Activated CD4-positive, alpha-beta T cell treated with anti-CD3 and anti-CD28 coated beads, Interleukin-10, Interleukin-2, amounts not matched to agents 100 ng/mL and 50 ng/mL, durations not matched to agents 16 hours and 8 hours (primary cell): ENCODE results near the gene CBLIF.
"Not testable (repeated sequence)": the region's sequence is repeated elsewhere in the genome, so short reads cannot be mapped to it uniquely, and the experiment has no call there.

Experiments used
- DNase-seq: peaks from one replicate; pipeline ENCODE4 v3.0.0-alpha.2; 2020

CBLIF gene

DNA sequence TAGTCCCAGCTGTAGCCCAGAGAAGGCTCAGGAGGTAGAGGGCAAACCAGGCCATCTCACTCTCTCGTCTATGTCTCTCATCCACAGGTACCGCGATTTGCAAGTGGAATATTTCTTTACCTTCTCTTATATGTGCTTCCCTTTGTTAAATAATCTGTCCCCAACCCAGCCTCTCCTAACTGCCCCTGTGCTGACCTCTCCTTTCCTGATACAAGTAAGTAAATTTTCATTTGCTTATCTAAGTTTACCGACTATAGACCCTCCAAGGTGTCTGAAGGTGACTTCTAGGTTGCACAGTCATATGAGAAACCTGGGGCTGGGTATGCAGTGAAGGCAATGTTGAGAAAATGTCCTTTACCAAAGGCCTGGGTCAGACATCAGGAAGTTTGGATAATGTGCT lies at the start of gene CBLIF:
CBLIF (minus strand) TSS at position 101 of the 400 bp plus-strand sequence; CDS start at position 55, 46 bp downstream.
- DNase-seq: no peak

GRCh38 chr11:59894616-59895015 lies 49.3 kb upstream of the CBLIF start:
- DNase-seq: no peak

GRCh38 chr11:59891781-59892181 lies 46.5 kb upstream of the CBLIF start:
- DNase-seq: no peak

GRCh38 chr11:59887156-59887555 lies 41.9 kb upstream of the CBLIF start:
- not testable (repeated sequence) for DNase-seq

- DNase-seq: no peak
Observed at GRCh38 chr11:59883597-59883996, 38.3 kb upstream of the CBLIF start.

DNA sequence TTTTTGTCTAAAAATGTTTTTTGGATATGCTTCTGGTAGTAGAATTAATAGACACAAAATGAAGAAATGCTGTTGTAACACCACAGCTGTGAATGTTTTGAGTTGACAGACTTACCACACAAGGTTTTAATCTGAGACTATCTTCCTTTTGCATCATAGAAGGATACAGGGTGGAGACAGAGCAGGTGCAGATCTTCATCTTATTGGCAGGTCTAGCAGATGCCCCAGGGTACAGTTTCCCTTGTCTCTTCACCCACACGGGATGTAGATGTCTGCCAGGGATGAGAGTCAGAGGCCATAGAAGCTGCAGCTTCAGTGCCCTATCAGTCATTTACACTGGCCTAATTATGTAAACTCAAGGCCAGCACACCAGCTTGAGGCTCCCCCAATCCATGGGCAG lies 34.3 kb upstream of the CBLIF start:
- no peak for DNase-seq

- DNase-seq: no peak
Observed at GRCh38 chr11:59878575-59878974, 33.3 kb upstream of the CBLIF start, which contains the start of gene OOSP3. TSS of gene OOSP3 (plus strand) at chr11:59878782. CDS start at chr11:59878809, 27 bp downstream.

- DNase-seq: no peak
Observed at GRCh38 chr11:59877784-59878183, 32.5 kb upstream of the CBLIF start.

GRCh38 chr11:59877325-59877724 lies 32.0 kb upstream of the CBLIF start:
- no peak for DNase-seq

DNA sequence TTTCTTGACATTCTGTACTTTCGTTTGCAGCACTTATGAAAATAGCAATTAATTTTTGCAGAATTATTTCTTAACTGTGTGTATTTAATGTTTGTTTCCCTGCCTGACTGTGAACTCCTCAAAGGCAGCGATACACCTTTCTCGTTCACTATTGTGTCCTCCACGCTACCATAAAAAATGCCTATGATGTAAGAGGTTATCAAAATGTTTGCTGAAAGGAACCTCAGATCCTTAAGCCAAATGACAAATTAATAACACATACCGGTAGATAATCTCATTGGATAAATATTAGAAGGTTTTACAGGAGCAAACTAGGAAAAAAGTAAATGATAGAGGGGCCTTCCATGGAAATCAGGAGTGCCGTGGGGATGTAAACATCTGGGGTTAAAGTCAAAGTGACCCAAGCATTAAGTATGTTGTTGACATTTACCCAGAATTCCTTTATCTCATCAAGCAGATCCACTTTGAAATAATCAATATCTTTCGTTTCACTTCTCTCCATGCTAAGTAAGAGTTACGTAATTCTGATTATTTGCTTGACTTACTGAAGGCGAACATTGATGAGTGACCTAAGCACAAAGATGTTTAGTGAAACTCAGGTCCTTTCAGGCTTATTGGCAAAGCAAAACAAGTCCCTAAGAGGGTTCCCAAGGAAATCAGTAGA lies 30.7 kb upstream of the CBLIF start:
- DNase-seq: no peak

- DNase-seq: no peak
Observed at GRCh38 chr11:59872076-59872475, 26.8 kb upstream of the CBLIF start.

DNA sequence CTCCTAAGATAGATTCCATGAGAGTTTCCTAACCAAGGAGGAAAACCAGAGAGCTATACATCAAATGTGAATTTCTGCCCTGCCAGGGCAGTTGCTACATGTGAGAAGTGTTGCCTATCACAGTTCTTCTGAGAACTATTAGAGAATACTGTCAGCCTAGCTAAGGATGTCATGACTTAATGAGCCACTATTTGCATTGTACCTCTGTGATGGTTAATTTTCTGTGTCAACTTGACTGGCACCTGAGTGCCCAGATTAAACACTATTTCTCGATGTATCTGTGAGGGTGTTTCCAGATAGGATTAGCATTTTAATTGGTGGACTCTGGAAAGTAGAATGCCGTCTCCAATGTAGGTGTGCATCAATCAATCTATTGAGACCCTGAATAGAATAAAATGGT lies 22.6 kb upstream of the CBLIF start:
- no peak for DNase-seq

GRCh38 chr11:59866836-59867235 lies 21.5 kb upstream of the CBLIF start:
- no peak for DNase-seq

DNA sequence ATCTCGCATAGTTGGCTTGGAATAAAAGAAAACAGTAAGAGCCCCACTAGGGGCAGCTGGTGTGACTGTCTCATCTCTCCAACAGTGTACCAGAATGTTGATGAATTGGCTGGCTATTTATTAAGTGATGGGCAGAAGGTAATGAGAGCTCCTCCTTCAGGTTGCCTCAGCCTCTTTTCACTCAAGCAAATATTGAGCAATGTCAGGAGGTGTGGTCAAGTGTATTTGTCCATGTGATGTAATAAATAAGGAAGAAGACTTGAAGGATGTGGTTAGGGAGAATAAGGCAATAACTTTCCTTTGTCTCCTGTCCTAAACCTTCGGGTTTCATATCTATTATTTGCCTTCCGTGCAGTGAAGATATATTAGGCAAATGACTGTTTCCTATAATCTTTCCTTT lies 21.1 kb upstream of the CBLIF start, which contains the start of gene TCN1:
TCN1 (minus strand) TSS at position 91 of the 400 bp plus-strand sequence; CDS start at position 74, 17 bp downstream.
- DNase-seq: no peak

GRCh38 chr11:59865031-59865430 lies 19.7 kb upstream of the CBLIF start:
- no peak for DNase-seq

- no peak for DNase-seq
Observed at GRCh38 chr11:59862252-59862651, 17.0 kb upstream of the CBLIF start.

DNA sequence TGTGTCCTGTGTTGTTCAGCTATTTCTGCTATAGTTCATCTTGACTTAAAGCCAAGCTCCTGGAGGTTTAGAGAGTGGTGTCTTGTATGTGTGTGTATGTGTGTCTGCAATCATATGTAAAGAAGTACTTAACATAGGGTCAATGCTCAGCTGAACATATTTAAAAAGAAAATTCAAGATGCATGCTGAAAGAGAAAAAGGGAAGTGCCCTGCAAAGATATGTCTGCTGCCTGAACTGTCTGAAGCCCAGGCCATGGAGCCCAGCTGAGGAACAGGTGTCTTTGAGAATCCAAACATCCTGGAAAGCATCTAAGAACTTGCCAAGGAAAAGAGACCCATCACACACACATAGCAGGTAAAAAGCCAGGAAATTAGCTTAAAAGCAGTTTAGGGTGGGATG lies 14.4 kb upstream of the CBLIF start:
- DNase-seq: no peak

DNA sequence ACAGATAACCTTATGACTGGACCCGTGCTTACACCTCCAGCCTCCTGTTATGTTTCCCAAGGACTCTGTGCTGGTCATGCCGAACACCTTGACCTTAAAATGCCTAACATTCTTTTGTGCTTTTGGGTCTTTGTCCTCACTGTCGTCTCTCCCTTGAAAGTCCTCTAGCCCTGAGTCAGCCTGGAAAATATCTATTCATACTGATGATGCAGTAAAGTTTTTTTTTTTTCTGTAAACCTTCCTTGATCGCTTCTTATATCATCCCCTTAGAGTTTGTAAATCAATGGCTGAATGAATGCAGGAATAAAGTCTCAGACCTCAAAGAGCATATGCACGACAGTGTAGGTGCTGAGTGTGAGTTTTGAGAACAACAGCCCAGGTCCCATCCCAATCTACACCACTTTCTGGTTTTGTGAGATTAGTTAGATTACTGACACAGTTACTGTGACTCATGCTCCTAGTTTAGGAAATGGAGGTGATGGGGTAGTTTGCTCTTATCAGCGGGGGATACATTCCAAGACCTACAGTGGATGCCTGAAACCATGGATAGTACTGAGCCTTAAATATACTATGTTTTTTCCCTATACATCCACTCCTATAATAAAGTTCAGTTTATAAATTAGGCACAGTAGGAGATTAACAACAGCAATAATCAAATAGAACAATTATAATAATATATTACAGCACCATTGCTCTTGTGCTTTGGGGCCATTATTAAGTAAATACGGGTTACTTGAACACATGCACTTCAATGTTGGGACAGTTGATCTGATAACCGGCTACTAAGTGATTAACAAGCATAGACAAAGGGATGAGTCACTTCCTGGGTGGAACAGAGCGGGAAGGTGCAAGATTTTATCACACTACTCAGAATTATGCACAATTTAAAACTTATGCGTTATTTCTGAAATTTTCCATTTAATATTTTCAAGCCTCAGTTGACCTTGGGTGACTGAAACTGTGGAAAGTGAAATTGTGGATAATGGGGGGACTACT lies 12.4 kb upstream of the CBLIF start:
- peak; percentile 66 for DNase-seq

GRCh38 chr11:59854871-59855270 lies 9.6 kb upstream of the CBLIF start:
- no peak for DNase-seq

DNA sequence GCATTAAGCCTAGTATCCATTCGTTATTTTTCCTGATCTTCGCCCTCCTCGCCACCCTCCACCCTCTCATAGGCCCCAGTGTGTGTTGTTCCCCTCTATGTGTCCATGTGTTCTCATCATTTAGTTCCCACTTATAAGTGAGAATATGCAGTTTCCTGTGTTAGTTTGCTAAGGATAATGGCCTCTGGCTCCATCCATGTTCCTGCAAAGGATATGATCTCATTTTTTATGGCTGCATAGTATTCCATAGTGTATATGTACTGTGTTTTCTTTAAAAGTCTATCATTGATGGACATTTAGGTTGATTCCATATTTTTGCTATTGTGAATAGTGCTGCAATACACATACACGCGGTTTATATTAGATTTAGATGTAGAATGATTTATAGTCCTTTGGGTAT lies 6.1 kb upstream of the CBLIF start:
- DNase-seq: not testable (repeated sequence)

- not testable (repeated sequence) for DNase-seq
Observed at GRCh38 chr11:59849551-59849950, 4.3 kb upstream of the CBLIF start.

GRCh38 chr11:59849129-59849528 lies 3.8 kb upstream of the CBLIF start:
- no peak for DNase-seq

- DNase-seq: not testable (repeated sequence)
Observed at GRCh38 chr11:59848439-59848838, 3.1 kb upstream of the CBLIF start.

- no peak for DNase-seq
Observed at GRCh38 chr11:59847626-59848025, 2.3 kb upstream of the CBLIF start.
